SK-N-DZ (cell line): ENCODE results near the gene BLOC1S2.
"Not testable (repeated sequence)": the region's sequence is repeated elsewhere in the genome, so short reads cannot be mapped to it uniquely, and the experiment has no call there.

Source experiments
- DNase-seq: peaks from one replicate; pipeline ENCODE4 v3.0.0-alpha.2; 2015; ENCODE audit warnings: low spot score

Gene BLOC1S2

DNA sequence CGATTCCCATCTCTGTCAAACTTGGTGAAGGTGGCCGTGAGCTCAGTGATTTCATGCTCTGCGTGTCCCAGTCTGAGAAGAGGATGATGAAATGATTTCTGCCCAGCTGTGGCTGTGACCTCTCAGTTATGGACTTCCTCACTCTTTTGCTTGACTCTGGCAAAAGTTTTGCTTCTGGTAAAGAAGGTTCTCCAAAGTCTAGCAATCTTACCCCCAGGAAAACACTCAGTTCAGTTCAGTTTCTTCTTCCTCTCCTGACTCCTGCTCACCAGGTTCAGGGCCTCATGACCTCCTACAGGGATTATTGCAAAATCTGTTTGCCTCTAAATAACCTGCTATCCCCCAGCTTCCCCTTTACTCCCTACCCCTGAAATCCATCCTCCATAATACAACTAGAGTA lies 4.9 kb upstream of the BLOC1S2 start:
- no peak for DNase-seq

DNA sequence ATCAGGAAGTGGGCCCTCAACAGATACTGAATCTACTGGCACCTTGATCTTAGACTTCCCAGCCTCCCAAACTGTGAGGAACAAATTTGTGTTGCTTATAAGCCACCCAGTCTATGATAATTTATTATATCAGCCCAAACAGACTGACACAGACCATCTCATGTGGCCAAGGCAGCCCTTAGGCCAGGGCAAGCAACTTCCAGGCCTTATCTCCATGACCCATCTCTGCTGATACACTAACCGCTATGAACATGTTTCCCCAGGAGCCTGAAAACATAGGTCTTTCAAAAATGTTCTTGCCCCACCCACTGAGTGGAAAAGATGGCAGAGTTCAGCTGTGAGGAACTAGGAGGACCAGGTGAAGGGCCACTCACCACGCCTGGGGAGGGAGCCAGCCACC lies 3.2 kb upstream of the BLOC1S2 start:
- DNase-seq: peak; percentile 20

DNA sequence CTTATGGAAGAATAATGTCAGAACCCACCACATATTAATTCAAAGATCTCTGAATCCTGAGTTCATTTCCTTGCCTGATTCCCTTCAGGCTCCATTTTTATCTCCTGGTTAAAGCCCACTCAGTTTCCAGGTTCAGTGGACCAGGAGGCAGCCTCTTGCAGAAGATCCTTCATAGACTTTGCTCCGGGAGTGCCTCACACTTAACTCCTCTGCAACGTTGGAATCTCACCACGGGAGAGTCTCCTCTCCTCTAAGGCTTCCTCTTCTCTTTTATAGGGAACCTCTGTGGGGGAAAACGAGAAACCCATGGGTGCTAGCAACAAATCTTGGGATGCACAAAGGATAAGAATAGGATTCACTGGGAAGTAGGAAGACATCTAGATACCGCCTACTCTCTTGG lies 1.7 kb upstream of the BLOC1S2 start:
- no peak for DNase-seq

DNA sequence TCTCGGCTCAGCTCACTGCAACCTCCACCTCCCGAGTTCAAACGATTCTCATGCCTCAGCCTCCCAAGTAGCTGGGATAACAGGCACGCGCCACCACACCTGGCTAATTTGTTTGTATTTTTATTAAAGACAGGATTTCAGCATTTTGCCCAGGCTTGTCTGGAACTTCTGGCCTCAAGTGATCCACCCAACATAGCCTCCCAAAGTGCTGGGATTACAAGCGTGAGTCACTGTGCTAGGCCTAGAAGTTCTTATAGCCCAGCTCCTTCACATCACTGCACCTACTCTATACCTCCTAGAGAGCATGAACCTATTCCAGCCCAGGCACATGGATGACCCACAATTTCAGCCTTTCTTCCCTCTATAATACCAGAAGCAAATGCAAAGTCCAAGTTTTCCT lies 1.3 kb upstream of the BLOC1S2 start:
- DNase-seq: no peak

DNA sequence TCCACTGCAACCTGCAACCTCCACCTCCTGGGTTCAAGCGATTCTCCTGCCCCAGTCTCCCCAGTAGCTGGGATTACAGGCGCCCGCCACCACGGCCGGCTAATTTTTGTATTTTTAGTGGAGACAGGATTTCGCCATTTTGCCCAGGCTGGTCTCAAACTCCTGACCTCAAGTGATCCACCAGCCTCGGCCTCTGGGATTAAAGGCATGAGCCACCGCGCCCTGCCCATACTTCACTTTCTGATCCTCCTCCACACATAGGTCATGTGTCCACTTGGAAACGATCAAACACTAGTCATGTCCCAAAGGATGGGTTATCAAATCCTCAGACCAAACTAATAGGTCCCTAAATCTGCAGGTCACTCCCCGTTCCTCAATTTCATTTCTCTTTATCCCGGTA lies 1.2 kb downstream of the BLOC1S2 start:
- not testable (repeated sequence) for DNase-seq

DNA sequence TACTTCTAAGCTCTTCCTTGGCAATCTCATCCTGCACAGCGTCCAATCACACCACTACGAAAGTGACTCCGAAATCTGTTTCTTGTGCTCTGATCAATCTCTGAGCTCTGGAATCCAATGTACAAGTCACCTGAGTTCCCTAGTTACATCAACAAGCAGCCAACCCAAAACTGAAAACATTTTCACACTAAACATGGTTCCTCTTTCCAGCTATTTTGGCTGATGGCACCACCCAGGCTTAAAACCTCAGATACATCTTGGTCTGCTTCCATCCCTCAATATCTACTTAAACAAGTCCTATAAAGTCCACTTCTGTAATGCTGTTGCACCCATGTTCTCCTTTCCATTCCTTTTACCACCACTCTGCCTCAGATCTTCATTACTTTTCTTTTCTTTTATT lies 3.6 kb downstream of the BLOC1S2 start:
- DNase-seq: no peak

DNA sequence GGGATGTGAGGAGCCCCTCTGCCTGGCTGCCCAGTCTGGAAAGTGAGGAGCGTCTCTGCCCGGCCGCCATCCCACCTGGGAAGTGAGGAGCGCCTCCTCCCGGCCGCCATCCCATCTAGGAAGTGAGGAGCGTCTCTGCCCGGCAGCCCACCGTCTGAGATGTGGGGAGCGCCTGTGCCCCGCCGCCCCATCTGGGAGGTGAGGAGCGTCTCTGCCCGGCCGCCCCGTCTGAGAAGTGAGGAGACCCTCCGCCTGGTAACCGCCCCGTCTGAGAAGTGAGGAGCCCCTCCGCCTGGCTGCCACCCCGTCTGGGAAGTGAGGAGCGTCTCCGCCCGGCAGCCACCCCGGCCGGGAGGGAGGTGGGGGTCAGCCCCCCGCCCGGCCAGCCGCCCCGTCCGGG lies 9.5 kb downstream of the BLOC1S2 start:
- not testable (repeated sequence) for DNase-seq

DNA sequence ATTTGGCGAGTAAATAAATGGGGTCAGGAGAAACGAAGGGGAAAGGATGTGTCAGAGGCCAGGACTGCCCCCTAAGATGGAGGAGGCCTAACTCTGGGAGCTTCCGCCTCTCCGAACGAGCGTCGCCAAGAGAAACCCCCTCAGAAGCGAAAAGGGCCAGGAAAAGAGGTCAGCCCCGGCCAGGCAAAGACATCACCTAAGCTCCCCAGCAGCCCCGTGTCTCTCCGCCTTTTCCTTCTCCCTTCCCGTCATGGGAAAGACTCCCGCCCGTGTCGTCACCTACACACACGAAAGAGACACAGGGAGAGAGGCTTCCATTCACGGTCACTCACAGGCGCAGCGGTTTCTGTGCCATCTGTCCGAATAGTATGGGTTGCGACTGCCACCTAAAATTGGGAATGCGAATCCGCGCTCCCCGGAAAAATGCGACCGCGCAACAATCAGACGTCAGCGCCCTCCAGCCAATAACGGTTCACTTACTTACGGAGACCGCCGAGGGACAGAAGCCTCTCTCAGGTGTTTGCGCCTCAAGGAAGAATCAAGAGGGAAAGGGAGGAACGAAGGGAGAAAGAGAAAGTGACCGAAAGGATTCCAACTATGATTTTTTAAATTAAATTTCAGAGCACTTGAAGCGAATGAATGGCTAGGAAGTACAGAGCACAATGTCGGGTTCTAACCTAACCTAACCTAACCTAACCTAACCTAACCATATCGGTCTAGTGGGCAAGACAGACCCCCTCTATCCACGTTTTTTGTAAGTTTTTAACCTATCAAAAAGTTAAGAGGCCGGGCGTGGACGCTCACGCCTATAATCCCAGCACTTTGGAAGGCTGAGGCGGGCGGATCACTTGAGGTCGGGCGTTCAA lies 19.0 kb downstream of the BLOC1S2 start, which contains the start of gene CWF19L1:
TSS of gene CWF19L1 (minus strand) at position 400 of the 866 bp plus-strand sequence. CDS start at position 355, 45 bp downstream.
- peak; percentile 83 for DNase-seq

DNA sequence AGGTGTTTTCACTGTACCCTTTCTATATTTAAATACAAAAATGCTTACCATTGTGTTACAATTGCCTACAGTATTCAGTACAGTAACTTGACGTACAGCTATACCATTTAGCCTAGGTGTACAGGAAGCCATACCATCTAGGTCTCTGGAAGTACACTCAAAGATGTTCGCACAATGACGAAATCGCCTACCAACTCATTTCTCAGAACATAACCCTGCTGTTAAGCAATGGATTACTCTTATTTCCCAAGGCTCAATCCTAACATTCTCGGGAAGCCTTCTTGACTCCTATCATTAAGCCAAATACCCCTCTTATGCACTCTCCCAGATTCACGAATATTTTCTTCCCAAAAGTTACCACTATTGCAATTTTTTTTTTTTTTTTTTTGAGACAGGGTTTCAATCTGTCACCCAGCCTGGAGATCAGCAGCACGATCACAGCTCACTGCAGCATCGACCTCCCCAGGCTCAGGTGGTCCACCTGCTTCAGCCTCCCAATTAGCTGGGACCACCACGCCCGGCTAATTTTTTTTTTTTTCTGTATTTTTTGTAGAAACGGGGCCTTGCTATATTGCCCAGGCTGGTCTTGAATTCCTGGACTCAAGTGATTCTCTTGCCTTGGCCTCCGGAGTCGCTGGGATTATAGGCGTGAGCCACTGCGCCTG lies 20.5 kb downstream of the BLOC1S2 start:
- no peak for DNase-seq

DNA sequence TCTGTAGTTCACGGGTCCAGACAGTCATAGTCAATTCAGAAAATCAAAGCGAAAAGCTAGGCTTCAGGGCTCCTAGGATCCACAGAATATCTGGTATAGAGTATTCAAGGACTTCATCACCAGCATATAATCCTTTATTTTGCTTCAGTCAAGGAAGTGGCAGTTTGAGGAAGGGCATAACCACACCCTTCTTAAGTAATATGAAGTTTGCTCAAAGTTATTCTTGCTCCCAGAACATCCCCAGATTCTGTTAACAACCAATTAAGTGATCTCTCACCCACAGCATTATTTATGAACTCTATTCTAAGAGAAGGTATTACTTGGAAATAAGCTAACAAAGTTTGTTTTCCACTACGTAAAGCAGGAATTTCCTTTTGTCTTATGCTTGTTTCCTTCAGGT lies 32.3 kb downstream of the BLOC1S2 start:
- no peak for DNase-seq

DNA sequence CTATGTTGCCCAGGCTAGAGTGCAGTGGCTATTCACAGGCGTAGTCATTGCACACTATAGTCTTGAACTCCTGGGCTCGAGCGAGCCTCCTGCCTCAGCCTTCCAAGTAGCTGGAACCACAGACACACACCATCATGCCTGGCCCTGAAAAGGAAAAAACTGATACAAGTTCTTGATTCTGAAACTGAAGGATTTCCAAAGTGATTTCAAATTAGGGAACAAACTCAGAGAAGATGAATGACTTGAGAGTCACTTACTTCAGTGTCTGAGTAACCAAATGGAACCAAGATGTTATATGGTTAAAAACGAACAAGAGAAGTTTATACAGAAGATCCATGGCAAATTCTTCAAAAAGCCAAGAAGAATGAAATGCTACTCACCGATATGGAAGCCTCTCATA lies 33.4 kb downstream of the BLOC1S2 start:
- DNase-seq: no peak

DNA sequence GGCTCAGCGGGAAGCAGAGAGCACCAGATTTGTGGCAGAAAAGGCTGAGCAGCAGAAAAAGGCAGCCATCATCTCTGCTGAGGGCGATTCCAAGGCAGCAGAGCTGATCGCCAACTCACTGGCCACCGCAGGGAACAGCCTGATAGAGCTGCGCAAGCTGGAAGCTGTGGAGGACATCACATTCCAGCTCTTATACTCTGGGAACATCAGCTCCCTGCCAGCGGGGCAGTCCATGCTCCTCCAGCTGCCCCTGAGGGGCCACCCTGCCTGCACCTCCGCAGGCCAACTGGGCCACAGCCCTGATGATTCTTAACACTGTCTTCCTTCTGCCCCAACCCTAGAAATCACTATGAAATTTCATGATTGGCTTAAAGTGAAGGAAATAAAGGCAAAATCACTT lies 37.7 kb downstream of the BLOC1S2 start:
- no peak for DNase-seq

DNA sequence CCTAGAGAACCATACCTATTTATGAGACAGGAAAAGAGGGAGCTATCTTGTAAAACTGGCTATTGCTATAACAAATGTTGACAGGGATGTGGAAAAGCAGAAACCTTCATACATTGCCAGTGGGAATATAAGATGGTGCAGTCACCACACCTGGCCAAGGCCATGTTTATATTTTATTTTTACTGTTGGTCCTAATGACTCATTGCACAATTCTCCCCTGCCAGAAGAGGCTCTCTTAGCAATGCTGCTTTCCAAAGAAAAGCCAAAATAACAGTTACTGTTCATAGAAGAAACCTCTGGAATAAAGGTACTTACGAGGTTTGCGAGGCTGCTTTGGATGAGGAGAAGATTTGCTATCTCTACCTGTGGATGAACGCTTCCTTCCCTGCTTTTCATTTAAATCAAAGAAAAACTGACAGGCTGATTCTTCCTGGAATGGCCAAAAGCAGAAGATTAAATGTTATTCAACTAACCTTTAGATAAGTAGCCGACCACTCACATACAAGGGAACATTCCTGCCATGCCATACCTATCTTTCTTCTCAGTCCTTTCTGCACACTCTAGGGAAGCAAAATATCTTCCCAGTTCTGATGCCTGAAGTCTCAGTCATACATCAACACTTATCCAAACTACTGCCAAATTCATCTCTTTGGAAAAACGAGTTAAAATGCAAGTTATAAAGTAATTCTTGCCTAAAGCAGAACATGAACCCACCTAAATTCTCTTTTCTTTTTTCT lies 40.8 kb downstream of the BLOC1S2 start:
- no peak for DNase-seq

DNA sequence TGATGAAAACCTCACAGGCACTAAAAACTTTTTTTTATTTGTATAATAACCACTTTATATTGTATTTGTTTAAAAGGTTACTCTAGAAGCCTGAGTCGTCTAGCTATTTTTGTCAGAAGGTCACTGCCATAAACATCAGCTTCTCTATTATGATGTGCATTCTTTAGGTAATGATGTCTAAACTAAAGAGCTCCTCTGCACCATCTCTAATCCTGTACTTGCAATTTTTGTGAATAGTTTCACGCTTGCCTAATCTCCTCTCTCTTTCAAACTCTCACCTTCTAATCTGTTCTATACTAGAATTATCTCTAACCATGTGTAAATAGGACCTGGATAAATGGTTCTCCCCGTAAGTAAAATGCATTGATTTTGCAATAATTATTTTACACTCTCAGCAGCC lies 46.6 kb downstream of the BLOC1S2 start:
- DNase-seq: no peak

DNA sequence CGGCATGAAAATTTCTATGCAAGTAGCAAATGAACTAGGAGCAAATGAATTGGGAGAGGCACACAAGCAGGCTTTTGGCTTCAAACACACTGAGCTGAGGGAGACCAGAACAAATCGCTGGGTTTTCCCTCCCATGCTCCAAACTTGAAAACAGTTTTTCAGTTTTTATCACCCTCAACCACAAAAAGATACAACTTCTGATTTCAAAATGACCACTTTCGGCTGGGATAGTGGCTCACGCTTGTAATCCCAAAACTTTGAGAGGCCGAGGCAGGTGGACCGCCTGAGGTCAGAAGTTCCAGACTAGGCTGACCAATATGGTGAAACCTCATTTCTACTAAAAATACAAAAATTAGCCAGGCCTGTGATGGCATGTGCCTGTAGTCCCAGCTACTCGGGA lies 48.1 kb downstream of the BLOC1S2 start:
- no peak for DNase-seq

DNA sequence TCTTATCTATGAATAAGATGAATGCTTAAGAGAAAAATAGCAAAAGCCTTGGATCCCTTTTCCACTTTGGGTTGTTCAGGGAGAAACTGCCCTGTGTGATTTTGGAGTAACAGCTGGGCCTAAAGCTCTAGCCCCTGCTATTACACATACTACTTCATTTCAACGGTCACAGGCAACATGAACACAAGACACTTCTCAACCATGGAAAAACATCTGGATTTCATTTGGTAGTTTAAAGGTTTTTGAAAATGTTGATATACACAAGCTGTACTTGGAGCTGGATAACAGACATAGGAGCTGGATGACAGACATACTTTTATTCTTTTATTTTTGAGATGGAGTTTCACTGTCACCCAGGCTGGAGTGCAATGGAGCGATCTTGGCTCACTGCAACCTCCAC lies 54.4 kb downstream of the BLOC1S2 start:
- DNase-seq: no peak

DNA sequence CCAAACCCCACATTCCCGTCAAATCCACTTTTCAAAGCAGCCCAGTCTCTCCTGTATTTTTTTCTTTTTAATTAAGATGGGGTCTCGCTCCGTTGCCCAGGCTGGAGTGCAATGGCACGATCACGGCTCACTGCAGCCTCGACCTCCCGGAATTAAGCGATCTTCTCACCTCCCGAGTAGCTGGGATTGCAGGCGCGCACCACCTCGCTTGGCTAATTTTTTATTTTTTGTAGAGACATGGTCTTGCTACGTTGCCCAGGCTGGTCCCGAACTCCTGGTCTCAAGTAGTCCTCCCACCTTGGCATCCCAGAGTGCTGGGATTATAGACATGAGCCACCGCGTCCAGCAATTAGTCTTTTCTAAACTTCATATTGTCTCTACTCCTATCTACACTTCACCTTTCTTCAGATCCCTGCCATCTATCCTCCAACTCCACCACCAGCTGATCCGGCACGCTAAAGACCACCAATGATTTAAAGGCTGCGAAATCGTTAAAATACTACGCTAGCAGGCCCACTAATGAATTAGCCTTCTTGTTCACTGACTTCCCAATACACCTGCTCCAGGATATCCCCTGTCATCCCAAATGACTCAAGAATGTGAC lies 56.6 kb downstream of the BLOC1S2 start:
- DNase-seq: no peak

DNA sequence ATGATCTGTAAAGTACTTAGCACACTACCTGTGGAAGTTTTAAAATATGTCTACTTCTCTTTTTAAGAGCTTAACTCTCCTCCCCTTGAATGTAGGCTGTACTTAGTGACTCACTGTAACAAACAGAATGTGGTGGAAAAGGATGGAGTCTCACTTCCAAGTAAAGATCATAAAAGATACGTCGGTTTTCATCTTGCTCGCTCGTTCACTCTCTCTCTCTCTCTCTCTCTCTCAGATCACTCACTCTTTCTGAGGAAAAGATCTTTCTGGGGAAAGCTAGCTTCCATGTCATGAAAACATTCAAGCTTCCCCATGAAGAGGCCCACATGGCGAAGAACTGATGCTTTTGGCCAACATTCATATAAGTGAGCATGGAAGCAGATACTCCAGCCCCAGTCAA lies 62.6 kb downstream of the BLOC1S2 start:
- DNase-seq: no peak
